Lower lobe of right lung (tissue), 2 donors: ENCODE results near the gene NEU3. TPM values are rescaled to one million over a fixed set of nuclear protein-coding genes. Genes with fewer than 3 reads are reported as not detected.
"Not testable (repeated sequence)": the region's sequence is repeated elsewhere in the genome, so short reads cannot be mapped to it uniquely, and the experiment has no call there.

Source experiments
- ATAC-seq, 2 donors: fragments of 200-7000 bp; cut with Tn5 transposase; one replicate each; pipeline ENCODE4 v1.9.1; 2020 to 2022; ENCODE audit warnings: mild to moderate bottlenecking in 2 of 2, moderate library complexity in 2 of 2
- DNase-seq: peaks from one replicate; pipeline ENCODE4 v3.0.0-alpha.2; 2020
- H3K27ac ChIP-seq: fragments of 200-600 bp; one replicate; pipeline ENCODE4 v1.8.0; 2022
- H3K27me3 ChIP-seq: fragments of 200-600 bp; one replicate; pipeline ENCODE4 v1.8.0; 2022; ENCODE audit warnings: low read depth
- H3K36me3 ChIP-seq: fragments of 200-600 bp; one replicate; pipeline ENCODE4 v1.8.0; 2022; ENCODE audit warnings: mild to moderate bottlenecking
- H3K4me1 ChIP-seq: fragments of 200-600 bp; one replicate; pipeline ENCODE4 v1.8.0; 2022
- H3K4me3 ChIP-seq: fragments of 200-600 bp; one replicate; pipeline ENCODE4 v1.8.0; 2022; ENCODE audit warnings: mild to moderate bottlenecking
- H3K9me3 ChIP-seq: fragments of 200-600 bp; one replicate; pipeline ENCODE4 v1.8.0; 2022
- intact Hi-C: fragments of 100-400 bp; cut with DNase I; formaldehyde crosslinking; loops from one replicate; pipeline ENCODE4 v1.11.0; 2022
- total RNA-seq: library from RNA; stranded (reverse); fragmentation: NEBNext Ultra II Directional; extraction: Animal tissue kit (Norgen Biotek cat#: 25700); gene quantifications from one replicate; pipeline ENCODE4 v1.2.1, GENCODE V29; 2021
- TF ChIP-seq, protein P1 (sequence below): fragments of 200-600 bp; IDR thresholded peaks from one replicate; pipeline ENCODE4 v1.8.0; 2022; ENCODE audit warnings: antibody characterized with exemption, mild to moderate bottlenecking
- donor health status: DM: no; HTN: yes; CAD: no; lungs with severe emphysema.

NEU3 gene
- total RNA-seq, 1 donor from 2014 or later: 10.7 TPM

DNA sequence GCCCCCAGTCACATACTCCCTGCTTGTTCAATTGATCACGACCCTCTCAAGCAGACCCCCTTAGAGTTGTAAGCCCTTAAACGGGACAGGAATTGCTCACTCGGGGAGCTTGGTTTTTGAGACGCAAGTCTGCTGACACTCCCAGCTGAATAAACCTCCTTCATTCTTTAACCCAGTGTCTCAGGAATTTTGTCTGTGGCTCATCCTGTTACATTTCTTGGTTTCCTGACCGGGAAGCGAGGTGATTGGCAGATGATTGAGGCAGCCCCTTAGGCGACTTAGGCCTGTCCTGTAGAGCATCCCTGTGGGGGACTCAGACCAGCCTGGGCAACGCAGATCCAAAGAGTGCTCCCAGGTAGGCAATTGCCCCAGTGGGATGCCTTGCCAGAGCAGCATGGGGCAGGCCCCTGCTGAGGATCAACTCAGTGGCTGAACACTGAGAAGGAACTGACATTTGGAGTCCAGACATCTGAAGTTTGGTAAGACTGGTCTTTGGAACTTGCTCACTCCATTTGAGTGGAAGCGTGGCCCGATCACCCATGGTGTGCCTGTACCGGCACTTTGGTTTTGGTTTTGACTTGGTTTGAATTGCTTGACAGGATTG lies 51.5 kb downstream of the NEU3 start:
- no peak overlapping the region for H3K27ac ChIP-seq
- no peak for ATAC-seq
- intact Hi-C loops: no loop called here
- H3K36me3 ChIP-seq: no peaks in the 10 kb centered on the region
- no peaks in the 10 kb centered on the region for H3K4me1 ChIP-seq
- TF ChIP-seq, protein P1, sequence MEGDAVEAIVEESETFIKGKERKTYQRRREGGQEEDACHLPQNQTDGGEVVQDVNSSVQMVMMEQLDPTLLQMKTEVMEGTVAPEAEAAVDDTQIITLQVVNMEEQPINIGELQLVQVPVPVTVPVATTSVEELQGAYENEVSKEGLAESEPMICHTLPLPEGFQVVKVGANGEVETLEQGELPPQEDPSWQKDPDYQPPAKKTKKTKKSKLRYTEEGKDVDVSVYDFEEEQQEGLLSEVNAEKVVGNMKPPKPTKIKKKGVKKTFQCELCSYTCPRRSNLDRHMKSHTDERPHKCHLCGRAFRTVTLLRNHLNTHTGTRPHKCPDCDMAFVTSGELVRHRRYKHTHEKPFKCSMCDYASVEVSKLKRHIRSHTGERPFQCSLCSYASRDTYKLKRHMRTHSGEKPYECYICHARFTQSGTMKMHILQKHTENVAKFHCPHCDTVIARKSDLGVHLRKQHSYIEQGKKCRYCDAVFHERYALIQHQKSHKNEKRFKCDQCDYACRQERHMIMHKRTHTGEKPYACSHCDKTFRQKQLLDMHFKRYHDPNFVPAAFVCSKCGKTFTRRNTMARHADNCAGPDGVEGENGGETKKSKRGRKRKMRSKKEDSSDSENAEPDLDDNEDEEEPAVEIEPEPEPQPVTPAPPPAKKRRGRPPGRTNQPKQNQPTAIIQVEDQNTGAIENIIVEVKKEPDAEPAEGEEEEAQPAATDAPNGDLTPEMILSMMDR: no peak
- no peaks in the 10 kb centered on the region for H3K27me3 ChIP-seq
- no peak overlapping the region for H3K4me3 ChIP-seq
- no peaks in the 10 kb centered on the region for H3K9me3 ChIP-seq
- no peak for DNase-seq

DNA sequence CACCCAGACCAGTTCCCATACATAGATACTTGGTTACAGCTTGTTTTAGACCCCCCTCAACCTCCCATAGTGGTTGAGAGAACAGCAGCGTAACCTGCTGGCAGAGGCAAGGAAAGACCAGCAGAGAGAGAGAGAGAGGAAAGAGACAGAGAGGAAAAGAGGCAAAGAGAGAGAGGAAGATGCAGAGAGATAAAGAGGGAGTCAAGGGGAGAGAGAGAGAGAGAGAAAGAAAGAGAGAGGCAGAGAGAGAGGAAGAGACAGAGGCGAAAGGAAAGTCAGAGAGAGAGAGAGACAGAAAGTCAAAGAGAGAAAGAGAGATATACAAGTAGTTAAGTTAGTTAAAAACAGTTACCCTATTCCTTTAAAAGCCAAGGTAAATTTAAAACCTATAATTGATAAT lies 52.5 kb downstream of the NEU3 start:
- no peak overlapping the region for H3K27ac ChIP-seq
- no peaks in the 10 kb centered on the region for H3K36me3 ChIP-seq
- no peaks in the 10 kb centered on the region for H3K9me3 ChIP-seq
- no peaks in the 10 kb centered on the region for H3K4me1 ChIP-seq
- ATAC-seq: no peak
- TF ChIP-seq, protein P1: no peak
- no peak overlapping the region for H3K4me3 ChIP-seq
- no peaks in the 10 kb centered on the region for H3K27me3 ChIP-seq
- intact Hi-C loops: no loop called here
- no peak for DNase-seq

DNA sequence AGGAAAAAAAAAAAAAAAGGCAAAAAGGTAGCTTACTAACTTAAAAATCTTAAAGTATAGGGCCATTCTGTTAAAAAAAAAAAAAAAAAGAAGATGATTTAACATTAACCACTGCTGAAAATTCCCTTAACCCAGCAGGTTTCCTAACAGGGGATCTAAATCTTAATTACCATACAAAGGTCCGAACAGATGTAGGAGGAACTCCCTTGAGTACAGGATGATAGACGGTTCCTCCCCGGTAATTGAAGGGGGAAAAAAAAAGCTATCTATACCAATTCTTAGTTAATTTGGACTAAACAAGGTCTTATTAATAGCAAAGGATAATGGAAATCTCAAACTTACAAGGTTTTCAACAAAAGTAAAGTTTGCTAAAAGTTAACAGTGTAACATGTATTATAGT lies 53.1 kb downstream of the NEU3 start:
- not testable (repeated sequence) for H3K27ac ChIP-seq

DNA sequence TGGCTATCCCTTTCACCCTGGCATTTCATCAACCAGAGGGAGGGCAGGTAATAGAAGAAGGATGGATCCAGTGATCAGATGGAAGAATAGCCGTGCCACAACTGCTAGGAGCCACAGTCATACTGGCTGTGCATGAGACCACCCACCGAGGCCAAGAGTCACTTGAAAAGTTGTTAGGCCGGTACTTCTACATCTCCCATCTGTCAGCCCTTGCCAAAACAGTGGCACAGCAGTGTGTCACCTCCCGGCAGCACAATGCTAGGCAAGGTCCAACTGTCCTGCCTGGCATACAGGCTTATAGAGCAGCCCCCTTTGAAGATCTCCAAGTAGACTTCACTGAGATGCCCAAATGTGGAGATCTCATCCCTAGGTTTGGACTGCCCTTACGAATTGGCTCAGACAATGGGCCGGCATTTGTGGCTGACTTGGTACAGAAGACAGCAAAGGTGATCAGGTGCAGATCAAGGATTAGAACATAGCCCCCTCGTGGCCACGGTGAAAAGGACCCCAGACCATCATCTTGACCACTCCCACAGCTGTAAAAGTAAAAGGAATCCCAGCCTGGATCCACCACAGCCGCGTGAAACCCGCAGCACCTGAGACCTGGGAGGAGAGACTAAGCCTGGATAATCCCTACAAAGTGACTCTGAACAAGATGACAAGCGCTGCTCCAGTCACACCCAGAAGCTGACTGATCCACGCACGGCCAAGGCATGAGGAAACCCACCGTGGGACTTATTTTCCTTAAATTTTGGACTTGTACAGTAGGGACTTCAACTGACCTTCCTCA lies 55.8 kb downstream of the NEU3 start:
- DNase-seq, H3K4me3 ChIP-seq, H3K27ac ChIP-seq, H3K27me3 ChIP-seq, intact Hi-C loops, H3K4me1 ChIP-seq, H3K9me3 ChIP-seq, ATAC-seq, H3K36me3 ChIP-seq: not testable (repeated sequence)

More for the DNA sequence above, 53.1 kb downstream of the NEU3 start:
- ATAC-seq, H3K4me3 ChIP-seq, H3K4me1 ChIP-seq, intact Hi-C loops, H3K9me3 ChIP-seq, H3K36me3 ChIP-seq, DNase-seq, H3K27me3 ChIP-seq: not testable (repeated sequence)

DNA sequence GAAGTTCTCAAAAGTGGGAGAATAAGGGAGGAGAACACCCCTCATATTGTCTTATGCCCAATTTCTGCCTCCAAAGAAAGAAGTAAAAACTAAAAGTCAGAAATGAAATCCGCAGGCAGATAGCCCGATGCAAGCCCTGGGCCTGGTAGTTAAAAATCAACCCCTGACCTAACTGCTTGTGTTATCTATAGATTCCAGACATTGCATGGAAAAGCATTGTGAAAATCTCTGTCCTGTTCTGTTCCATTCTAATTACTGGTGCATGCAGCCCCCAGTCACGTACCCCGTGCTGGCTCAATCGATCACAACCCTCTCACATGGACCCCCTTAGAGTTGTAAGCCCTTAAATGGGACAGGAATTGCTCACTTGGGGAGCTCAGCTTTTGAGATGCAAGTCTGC lies 57.9 kb downstream of the NEU3 start:
- H3K4me3 ChIP-seq, H3K27ac ChIP-seq, H3K9me3 ChIP-seq, ATAC-seq, H3K27me3 ChIP-seq, H3K4me1 ChIP-seq, intact Hi-C loops, H3K36me3 ChIP-seq, DNase-seq: not testable (repeated sequence)

DNA sequence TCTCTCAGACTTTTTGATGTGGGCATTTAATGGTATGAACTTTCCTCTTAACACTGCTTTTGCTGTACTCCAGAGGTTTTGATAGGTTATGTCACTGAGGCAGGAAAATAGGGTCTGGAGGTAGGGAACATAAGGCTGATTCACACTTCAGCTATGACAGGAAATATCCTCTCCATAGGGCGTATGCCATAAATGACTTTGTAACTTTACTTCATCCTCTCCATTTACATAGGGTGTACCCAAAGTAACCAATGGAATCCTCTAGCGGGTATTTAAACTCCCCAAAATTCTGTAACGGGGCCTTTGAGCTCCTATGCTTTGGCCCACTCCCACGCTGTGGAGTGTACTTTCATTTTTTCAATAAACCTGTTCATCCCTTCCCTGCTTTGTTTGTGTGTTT lies 58.5 kb downstream of the NEU3 start:
- DNase-seq (no peak), ATAC-seq (no peak)
- Histone ChIP-seq H3K4me1 (no peaks in the 10 kb centered on the region), H3K27me3 (no peaks in the 10 kb centered on the region), H3K9me3 (no peaks in the 10 kb centered on the region), H3K27ac (no peak overlapping the region), H3K4me3 (no peak overlapping the region), H3K36me3 (no peaks in the 10 kb centered on the region)
- TF ChIP-seq, protein P1: no peak
- intact Hi-C loops: no loop called here

DNA sequence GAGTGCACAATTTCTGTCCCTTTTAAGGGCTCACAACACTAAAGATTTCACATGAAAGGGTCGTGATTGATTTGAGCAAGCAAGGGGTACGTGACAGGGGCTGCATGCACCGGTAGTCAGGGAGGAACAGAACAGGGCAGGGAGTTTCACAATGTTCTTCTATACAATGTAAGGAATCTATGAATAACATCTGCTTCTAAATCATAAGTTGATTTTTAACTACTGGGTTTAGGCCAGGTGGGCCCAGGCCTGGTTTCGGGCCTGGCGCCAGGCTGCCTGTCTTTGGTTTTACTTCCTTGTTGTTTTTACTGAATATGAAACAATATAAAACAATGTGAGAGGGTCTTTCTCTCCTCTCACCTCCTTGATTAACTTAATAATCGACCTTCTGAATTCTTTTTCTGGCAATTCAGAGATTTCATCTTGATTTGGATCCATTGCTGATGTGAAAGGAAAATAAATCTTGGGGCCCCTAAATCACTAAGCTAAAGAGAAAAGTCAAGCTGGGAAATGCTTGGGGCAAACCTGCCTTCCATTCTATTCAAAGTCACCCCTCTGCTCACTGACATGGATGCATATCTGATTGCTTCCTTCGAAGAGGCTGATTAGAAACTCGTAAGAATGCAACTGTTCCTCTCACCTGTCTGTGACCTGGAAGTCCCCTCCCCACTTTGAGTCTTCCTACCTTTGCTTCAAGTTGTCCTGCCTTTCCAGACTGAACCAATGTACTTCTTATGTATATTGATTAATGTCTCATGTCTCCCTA lies 61.0 kb downstream of the NEU3 start:
- H3K9me3 ChIP-seq, intact Hi-C loops, H3K4me3 ChIP-seq, ATAC-seq, H3K36me3 ChIP-seq, DNase-seq, H3K4me1 ChIP-seq, H3K27me3 ChIP-seq, H3K27ac ChIP-seq: not testable (repeated sequence)
